HG03103 (cell line): ENCODE data around the gene DCLRE1A.

Source experiments
- ATAC-seq: cut with Tn5 transposase; IDR thresholded peaks from one replicate; pipeline ENCODE4 v1.9.1; 2021; ENCODE audit warnings: low read depth; ENCODE audit not compliant: unreplicated experiment

DCLRE1A gene

DNA sequence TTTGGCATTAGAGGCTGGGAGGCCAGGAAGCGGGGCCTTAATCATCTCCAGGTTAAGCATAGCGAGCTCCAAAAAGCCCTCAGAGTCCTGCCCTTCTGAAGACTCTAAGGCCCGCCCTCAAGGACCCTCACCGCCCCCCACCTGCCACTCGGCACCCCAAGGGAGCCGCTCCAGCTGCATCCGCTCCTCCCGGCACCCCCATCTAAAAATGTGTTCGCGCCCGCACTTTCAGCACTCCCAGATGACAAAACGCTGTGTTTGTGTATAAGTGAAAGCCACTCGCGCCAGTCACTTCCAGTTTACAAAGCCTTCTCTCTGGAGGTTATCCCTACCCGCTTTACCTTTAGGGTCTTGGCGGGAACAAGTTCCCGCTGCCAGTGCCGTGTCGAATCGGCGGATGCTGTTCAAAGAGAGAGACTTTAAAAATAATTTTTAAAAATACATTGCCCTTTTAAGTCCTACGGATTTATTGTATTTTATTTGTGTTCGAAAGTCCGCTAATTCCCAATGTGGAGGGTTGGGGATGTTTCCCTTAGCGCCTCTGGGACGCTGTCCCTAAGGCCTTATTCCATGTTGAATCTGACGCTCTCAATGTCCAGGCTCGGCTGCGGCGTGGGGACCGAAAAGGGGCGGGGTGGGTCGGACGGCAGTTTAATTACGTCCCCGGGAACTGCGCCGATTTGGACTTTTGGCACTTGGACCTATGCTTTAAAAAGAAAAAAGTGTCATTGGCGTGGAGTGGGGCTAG is at the start of gene DCLRE1A, which contains the start of gene NHLRC2:
TSS of gene DCLRE1A (minus strand) at position 70 of the 748 bp plus-strand sequence. CDS start 900 bp downstream, outside the sequence.
TSS of gene NHLRC2 (plus strand) at position 649 of the 748 bp plus-strand sequence. CDS start 212 bp downstream, outside the sequence.
- peak; percentile 34 for ATAC-seq

- no peak for ATAC-seq
Observed at GRCh38 chr10:113899952-113900598, 46.2 kb upstream of the DCLRE1A start.

GRCh38 chr10:113897693-113898618 is 44.1 kb upstream of the DCLRE1A start:
- ATAC-seq = no peak

- ATAC-seq = no peak
Observed at GRCh38 chr10:113895018-113895417, 41.1 kb upstream of the DCLRE1A start.

GRCh38 chr10:113894581-113894980 is 40.7 kb upstream of the DCLRE1A start:
- no peak for ATAC-seq

DNA sequence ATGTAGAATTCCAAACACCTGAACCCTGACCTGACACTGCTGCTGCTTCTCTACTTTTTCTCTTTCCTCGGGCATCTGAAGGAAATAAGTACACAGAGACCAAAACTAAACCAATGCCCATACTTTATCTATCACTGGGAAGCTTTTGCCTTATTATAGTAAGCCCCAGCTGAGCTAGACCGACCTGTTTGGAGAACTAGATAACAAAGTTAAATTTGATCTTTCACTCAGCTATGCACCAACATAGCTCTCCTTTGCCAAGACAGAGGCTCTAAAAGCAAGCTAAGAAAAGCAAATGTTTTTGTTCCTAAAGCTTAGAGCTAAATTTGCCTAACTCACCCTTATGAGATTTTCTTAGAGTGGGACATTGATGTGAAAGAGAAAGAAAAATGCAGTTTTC is 39.7 kb upstream of the DCLRE1A start:
- ATAC-seq = no peak

DNA sequence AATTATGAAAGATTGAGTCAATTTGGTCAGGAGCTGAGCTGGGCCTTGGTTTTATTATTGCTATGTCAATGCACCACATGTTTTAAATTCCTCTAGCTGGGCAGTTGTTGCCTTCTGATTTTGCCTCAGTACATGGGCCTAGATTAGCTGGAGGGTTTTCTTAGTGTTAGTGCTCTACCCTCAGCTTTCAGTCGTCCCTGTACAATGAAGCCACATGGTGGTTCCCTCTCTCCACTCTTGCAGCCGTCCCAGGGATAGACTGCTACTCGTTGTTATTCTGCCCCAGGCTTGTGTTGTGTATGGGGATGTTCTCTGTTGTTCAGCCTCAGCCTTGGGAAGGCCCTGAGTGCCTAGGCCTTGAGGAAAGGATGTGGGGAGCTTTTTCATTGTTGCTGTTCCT is 37.6 kb upstream of the DCLRE1A start:
- ATAC-seq = no peak

DNA sequence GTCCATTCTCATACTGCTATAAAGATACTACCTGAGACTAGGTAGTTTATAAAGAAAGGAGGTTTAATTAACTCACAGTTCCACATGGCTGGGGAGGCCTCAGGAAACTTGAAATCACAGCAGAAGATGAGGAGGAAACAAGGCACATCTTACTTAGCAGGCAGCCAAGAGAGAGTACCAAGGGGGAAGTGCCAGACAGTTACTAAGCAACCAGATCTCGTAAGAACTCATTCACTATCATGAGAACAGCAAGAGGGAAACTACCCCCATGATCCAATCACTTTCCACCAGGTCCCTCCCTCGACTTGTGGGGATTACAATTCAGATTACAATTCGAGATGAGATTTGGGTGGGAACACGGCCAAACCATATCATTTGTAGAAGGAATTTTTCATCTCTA is 36.9 kb upstream of the DCLRE1A start:
- no peak for ATAC-seq

GRCh38 chr10:113889911-113890310 is 36.0 kb upstream of the DCLRE1A start:
- no peak for ATAC-seq

DNA sequence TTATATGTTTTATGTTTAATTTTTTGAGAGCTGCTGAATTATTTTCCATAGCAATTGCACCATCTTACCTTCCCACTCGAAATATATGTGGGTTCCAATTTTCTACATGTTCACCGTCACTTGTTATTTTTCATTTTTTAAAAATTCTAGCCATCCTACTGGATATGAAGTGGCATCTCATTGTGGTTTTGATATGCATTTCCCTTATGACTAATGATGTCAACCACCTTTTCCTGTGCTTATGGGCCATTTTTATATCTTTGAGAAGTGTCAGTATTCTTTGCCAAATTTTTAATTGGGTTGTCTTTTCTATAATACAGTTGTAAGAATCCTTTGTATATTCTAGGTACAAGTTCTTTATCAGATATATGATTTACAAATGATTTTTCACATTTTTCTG is 28.4 kb upstream of the DCLRE1A start:
- ATAC-seq = no peak

GRCh38 chr10:113880236-113880635 is 26.4 kb upstream of the DCLRE1A start:
- no peak for ATAC-seq

DNA sequence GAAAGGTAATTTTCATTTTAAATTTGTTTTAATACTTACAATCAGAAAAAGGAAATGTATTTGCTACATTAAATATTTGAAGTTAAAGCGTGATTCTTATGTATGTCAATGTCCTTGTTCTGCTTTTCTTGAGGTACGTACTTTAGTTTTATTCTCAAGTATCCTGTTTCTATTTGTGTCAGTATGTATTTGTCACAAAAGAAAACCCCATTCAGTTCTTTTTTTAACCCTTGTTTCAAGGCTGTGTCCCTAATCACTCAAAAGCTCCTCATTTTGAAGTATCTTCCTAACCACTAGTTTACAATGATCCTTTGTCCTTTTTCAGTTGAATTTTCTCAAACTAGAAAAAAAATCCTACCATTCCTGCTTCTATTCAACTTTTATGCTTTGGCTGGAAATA is 25.8 kb upstream of the DCLRE1A start:
- peak; percentile 70 for ATAC-seq

DNA sequence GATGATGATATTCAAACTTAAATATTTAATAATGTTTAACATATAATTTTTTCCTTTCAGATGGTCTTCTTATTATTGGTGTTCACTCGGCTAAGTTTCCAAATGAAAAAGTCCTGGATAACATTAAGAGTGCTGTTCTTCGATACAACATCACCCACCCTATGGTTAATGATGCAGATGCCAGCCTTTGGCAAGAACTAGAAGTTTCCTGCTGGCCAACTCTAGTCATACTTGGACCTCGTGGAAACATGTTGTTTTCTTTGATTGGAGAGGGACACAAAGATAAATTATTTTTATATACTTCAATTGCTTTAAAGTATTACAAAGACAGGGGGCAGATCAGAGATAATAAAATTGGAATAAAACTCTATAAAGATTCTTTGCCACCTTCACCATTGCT is 22.6 kb upstream of the DCLRE1A start:
- no peak for ATAC-seq

DNA sequence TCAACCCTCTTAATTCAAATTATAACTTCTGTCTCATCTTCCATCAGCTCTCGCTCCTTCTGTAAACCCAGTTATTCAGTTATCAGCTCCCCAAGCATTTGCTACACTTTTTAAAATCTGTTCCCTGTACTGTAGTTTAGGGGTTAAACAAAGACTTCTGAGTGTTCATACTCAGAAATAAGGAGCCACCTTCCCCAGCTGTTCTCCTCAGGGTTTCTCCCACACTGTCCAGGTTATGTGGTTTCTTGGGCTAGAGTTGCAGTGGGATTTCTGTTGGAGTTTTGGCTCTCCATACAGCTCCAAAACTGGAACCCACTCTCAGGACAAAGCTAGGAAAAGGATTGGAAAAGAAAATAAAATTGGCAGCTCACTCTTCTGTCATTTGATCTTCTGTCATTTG is 21.3 kb upstream of the DCLRE1A start:
- no peak for ATAC-seq

DNA sequence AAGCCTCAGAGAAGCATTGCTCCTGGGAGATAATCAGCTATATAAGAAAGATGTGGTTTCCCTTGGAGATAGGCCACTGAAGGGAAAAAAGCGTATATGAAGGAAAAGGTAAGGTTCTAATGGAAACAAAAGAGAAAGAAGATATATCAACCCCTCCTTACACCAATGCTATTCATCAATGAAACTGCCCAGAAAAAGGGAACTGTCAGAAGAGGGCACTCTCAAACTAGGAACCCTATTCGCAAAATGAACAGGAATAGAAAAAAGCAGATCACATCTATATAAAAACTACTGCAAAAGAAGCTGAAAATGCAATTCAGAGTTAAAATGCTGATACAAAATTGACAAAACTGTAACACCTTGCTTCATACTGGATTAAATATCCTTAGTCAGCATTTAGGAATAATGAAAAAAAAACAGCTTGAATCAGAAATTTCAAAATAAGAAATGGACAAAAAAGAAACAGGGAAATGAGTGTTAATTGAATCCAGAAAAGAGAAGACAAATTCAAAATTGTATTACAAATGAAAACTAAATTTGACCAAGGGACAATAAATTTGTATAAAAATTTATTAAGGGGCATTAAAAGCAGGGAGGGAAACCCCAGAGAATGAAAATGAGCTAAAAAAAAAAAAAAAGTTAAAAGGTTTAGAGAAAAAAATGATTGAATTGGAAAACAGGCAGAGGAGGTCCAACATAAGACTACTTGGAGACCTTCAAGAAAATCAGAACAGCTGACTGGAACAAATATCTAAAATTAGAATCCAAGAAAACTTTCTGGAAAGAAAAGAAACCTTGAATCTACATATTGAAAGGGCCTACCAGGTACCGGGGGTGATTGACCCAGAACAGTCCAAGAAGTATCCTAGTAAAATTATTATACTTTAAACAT is 18.5 kb upstream of the DCLRE1A start:
- no peak for ATAC-seq

DNA sequence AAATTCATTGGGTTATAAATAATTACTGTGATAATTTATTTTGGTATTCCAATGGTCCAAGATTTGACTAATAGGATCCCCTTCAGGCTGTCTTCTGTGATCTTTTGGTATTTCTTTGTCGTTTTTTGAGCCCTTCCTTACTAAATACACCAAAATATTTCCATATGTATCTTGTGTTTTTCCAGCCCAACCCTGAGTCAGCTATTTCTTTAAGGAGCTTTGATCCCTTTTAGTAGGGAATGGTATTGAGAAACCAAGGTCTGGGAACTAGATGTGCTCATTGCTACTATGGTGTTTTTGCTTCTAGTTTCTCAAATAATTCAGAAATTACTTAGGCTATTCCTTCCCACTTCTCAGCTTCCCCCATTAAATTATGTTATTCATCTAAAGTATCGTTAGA is 15.9 kb upstream of the DCLRE1A start:
- no peak for ATAC-seq

DNA sequence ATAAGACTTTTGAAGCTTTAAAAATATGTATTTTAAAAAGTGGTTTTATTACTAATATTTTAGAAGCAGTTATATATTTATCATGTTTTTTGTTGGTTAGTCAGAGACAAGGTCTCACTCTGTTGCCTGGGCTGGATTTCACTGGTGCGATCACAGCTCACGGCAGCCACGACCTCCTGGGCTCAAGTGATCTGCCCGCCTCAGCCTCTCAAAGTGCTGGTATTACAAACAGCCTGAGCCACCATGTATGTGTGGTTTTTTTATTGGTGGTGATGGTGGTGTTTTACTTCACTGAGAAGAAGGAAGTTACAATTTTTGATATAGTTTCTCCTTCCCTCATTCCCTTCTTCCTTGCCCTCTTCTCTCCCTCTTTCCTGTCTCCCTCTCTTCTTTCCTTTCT is 14.0 kb upstream of the DCLRE1A start:
- no peak for ATAC-seq

DNA sequence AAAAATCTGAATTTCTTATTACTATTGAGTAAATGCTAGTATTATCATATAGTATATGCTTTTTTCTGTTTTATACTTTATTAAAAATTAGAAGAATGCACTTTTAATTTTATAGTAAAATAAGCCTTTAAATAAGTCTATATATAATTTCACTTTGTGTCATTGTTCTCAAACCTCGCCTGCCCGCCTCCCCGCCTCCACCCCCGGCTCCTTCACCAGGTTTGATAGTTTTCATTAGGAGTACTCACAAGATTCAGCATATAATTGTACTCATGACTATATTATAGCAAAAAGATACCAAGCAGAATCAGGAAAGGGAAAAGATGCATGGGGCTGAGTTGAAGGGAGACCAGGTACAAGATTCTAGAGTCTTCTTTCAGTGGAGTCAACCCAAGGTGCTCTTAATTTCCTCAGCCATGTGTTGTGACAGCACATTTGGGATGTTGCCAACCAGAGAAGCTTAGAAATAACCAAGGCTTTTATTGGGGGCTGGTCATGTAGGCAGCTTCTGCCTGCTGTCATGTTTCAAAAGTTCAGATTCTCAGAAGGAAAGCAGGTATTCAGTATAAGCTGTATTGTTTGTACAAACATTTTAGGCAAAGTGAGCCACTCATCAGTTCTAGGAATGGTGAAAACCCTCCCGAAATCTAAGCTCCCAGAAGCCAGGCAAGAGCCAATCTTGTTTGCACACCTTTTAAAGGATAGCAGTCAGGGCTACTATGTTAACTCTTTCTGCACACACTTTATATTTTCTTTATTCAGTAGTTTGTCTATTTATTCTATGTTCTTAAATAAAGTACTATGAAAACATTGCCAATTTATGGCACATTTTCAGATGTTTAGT is 12.9 kb upstream of the DCLRE1A start:
- ATAC-seq = no peak

- ATAC-seq = no peak
Observed at GRCh38 chr10:113865901-113866300, 12.0 kb upstream of the DCLRE1A start.
